Measurements from ENCODE around the gene NIFK.
A peak's percentile ranks its signal among the peaks of the same experiment; 100 is the strongest.

NIFK gene

DNA sequence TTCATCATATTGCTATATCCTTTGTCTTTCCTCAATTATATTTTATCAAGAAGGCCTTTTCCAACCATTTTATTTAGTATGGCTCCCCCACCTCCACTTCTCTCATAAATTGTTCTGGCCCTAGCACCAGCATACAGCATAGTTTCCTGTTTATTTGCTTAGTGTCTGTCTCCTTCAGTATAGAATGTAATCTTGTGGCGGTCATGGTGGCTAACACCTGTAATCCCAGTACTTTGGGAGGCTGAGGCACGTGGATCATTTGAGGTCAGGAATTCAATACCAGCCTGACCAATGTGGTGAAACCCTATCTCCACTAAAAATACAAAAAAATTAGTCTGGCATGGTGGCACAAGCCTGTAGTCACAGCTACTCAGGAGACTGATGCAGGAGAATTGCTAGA, 47.9 kb downstream of the NIFK start:
- Histone ChIP-seq H3K9me3 (ENCODE audit: insufficient read depth, low read depth, low read length) (peaks cover 2% of the 10 kb centered on the region), H3K27ac (ENCODE audit: low read length) (no peak overlapping the region), H3K9ac (ENCODE audit: low read depth, low read length) (no peak overlapping the region), H3K36me3 (ENCODE audit: insufficient read depth, low read depth, low read length) (no peaks in the 10 kb centered on the region), H3K4me1 (ENCODE audit: insufficient read depth, low read length) (peaks cover 9% of the 10 kb centered on the region; the same call in 1 of the 2 replicates), H3K27me3 (ENCODE audit: insufficient read depth, low read length) (no peaks in the 10 kb centered on the region), H3K4me3 (ENCODE audit: low read length) (no peak overlapping the region)

DNA sequence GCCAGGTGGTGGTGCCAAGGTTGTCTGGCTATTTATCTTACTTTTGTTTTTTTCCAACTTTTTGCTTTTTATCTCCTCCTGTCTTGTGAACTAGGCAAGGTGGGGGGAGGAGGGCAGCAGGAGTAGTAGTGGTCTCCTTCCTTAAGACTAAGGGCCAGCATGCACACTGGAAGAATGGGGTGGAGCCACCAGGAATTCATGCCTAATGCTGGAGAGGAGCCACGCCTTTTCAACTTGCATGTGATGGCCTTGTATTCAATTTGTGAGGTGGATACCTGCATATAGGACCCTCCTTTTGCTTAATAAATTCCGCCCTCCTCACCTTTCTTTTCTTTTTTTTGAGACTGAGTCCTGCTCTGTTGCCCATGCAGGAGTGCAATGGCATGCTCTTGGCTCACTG, 49.8 kb downstream of the NIFK start:
- Histone ChIP-seq H3K27me3 (ENCODE audit: insufficient read depth, low read length) (no peaks in the 10 kb centered on the region), H3K27ac (ENCODE audit: low read length) (no peak overlapping the region), H3K36me3 (ENCODE audit: insufficient read depth, low read depth, low read length) (peaks cover 7% of the 10 kb centered on the region; the same call in 1 of the 2 replicates), H3K4me1 (ENCODE audit: insufficient read depth, low read length) (peaks cover 9% of the 10 kb centered on the region; the same call in 1 of the 2 replicates), H3K9me3 (ENCODE audit: insufficient read depth, low read depth, low read length) (peaks cover 21% of the 10 kb centered on the region), H3K4me3 (ENCODE audit: low read length) (no peak overlapping the region), H3K9ac (ENCODE audit: low read depth, low read length) (no peak overlapping the region)

DNA sequence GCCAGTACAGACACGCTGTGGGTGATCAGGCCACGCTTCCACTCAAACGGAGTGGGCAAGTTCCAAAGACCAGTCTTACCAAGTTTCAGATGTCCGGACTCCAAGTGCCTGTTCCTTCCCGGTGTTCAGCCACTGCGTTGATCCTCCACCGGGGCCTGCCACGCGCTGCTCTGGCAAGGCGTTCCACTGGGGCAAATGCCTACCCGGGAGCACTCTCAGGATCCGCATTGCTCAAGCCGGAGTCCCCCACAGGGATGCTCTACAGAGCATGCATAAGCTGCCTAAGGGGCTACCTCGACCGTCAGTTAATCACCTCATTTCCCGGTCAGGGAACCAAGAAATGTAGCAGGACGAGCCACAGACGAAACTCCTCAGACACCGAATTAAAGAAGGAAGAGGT, 50.5 kb downstream of the NIFK start:
- no peak overlapping the region for H3K27ac ChIP-seq (ENCODE audit: low read length)
- peaks cover 28% of the 10 kb centered on the region for H3K9me3 ChIP-seq (ENCODE audit: insufficient read depth, low read depth, low read length)
- H3K27me3 ChIP-seq (ENCODE audit: insufficient read depth, low read length) = no peaks in the 10 kb centered on the region
- peaks cover 12% of the 10 kb centered on the region for H3K4me1 ChIP-seq (ENCODE audit: insufficient read depth, low read length)
- no peak overlapping the region for H3K9ac ChIP-seq (ENCODE audit: low read depth, low read length)
- peaks cover 7% of the 10 kb centered on the region; the same call in 1 of the 2 replicates for H3K36me3 ChIP-seq (ENCODE audit: insufficient read depth, low read depth, low read length)
- H3K4me3 ChIP-seq (ENCODE audit: low read length) = no peak overlapping the region

DNA sequence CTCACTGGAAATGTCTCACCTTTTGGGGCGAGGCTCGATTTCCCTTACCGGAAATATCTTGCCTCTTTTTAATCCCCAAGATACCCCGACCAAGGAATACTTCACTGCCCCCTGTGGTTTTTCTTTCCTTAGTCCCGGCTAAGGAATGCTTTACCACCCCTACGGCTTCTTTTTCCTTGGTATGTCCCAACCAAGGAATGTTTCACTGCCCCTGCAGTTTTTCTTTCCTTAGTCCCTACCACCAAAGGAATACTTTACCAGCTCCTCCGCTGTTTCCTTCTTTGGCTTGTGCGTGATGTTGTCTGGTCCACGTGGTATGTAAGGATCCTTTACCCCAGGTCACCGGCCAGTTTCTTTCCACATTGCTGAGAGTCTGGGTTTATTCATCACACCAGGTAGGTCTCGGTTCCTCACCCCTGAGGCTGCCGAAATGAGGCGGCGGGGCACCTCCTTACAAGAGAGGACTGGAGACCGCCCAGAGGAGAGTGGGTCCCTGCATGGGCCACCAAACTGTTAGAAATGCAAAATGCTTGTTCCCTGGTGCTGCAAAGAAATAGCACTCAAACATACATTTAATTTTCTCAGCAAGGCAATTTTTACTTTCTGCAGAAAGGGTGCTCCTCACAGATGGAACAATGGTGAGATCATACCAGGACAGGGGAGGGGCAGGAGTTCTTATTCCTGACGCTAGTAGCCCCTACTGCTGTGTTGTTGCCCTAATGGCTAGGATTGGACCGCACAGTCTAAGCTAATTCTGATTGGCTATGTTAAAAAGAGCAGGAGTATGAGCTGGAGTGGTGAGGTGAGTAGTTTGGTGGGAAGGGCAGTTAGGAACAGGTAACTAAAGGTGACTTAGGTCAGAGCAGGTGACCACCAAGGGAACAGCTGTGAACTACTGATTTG, 54.0 kb downstream of the NIFK start:
- Histone ChIP-seq H3K9me3 (ENCODE audit: insufficient read depth, low read depth, low read length) (peaks cover 35% of the 10 kb centered on the region), H3K9ac (ENCODE audit: low read depth, low read length) (no peak overlapping the region), H3K36me3 (ENCODE audit: insufficient read depth, low read depth, low read length) (peaks cover 7% of the 10 kb centered on the region; the same call in 1 of the 2 replicates), H3K27me3 (ENCODE audit: insufficient read depth, low read length) (no peaks in the 10 kb centered on the region), H3K4me1 (ENCODE audit: insufficient read depth, low read length) (peaks cover 22% of the 10 kb centered on the region), H3K4me3 (ENCODE audit: low read length) (peak overlapping the region; percentile 40), H3K27ac (ENCODE audit: low read length) (no peak overlapping the region)

DNA sequence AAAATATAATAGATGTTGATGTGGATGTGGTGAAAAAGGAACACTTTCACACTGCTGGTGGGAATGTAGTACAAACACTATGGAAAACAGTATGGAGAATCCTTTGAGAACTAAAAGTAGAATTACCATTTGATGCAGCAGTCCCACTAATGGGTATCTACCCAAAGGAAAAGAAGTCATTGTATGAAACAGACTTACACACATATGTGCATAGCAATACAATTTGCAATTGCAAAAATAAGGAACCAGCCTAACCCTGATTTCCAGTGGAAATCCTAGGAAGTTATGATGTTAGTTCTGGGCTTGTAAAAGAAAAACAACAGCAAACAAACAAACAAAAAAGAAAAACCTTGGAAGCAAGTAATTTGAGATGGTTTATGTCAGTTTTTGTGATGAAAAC, 58.8 kb downstream of the NIFK start:
- Histone ChIP-seq H3K4me3 (ENCODE audit: low read length) (no peak overlapping the region), H3K27me3 (ENCODE audit: insufficient read depth, low read length) (no peaks in the 10 kb centered on the region), H3K36me3 (ENCODE audit: insufficient read depth, low read depth, low read length) (peaks cover 5% of the 10 kb centered on the region; the same call in 1 of the 2 replicates), H3K9me3 (ENCODE audit: insufficient read depth, low read depth, low read length) (peaks cover 37% of the 10 kb centered on the region), H3K9ac (ENCODE audit: low read depth, low read length) (no peak overlapping the region), H3K4me1 (ENCODE audit: insufficient read depth, low read length) (peaks cover 13% of the 10 kb centered on the region), H3K27ac (ENCODE audit: low read length) (no peak overlapping the region)

Measured in iPS-20b (cell line).